HG03457 (cell line): ENCODE data around the gene HSDL1.
"Not testable (repeated sequence)": the region's sequence is repeated elsewhere in the genome, so short reads cannot be mapped to it uniquely, and the experiment has no call there.

Experiments used
- ATAC-seq: cut with Tn5 transposase; IDR thresholded peaks from one replicate; pipeline ENCODE4 v1.9.1; 2021; ENCODE audit warnings: moderate number of reproducible peaks; ENCODE audit not compliant: unreplicated experiment

The HSDL1 gene

DNA sequence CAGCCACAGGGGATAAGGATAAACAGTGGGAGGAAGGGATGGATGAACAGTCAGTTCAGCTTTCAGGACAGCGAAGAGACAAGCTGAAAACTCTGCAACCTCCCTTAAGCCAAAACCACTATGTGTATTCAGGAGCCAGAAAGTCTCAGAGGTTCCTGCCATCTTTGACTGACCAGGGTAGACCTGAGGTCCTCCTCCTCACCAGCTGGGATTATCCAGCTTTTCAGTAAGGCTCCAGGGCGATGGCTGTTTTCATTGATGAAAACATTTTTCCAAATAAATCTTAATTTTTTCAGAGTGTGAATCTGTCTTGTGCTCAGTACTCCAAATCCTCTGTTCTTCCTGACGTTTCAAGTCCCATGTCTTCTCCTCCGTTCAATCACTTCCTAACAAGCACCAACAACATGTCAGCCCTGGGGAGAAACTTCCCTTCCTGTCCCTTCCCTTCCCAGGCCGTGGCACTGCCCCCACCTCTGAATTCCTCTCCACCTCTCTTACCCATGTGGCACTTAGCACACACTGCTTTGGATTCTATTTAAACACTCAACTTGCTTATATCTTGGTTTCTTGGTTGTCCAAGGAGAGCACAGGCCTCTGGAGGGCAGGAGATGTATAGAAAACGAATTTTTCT is 5.2 kb downstream of the HSDL1 start:
- no peak for ATAC-seq

DNA sequence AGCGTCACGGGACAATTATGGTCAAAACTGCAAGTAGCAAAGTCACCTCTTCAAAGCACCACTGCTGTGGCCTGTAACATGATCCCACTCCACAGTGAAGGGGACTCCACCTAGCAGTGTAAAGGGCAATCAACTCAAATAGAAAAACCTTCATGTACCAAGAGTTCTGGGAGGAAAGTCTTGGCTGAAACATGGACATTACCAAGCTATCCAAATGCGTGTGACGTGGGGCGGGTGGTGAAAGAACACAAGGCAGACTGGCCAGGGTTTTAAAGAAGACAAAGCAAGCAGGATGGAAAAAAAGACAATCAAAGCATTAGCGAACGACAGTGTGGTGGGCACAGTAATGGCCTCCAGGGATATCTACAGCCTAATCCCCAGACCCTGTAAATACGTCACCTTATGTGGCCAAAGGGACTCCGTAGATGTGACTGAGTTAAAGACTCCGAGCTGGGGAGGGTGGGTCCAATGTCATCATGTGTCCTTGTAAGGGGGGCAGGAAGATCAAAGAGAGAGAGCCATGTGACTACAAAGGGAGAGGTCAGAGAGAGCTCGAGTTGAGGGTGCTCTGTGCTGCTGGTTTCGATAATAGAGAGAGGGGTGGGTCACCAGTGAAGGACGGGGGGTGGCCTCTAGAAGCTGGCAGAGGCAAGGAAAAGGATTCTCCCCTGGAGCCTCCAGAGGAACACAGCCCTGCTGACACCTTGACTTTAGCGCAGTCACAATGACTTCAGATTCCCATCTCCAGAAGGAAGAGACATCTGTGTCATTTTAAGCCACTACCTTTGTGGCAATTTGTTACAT is 6.0 kb downstream of the HSDL1 start:
- no peak for ATAC-seq

DNA sequence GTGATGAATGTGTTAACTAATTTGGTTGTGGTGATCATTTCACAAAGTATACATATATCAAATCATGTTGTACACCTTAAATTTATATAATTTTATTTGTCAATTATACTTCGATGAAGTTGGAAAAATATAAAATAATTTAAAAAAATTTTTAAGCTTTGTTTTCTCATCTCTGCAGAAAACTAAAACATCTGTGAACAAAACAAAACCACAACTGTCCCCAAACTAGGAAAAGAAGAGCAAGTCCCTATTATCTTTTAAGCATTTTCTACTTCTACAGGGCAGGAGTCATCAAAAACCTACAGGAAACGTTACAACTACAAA is 6.5 kb downstream of the HSDL1 start:
- ATAC-seq = no peak

DNA sequence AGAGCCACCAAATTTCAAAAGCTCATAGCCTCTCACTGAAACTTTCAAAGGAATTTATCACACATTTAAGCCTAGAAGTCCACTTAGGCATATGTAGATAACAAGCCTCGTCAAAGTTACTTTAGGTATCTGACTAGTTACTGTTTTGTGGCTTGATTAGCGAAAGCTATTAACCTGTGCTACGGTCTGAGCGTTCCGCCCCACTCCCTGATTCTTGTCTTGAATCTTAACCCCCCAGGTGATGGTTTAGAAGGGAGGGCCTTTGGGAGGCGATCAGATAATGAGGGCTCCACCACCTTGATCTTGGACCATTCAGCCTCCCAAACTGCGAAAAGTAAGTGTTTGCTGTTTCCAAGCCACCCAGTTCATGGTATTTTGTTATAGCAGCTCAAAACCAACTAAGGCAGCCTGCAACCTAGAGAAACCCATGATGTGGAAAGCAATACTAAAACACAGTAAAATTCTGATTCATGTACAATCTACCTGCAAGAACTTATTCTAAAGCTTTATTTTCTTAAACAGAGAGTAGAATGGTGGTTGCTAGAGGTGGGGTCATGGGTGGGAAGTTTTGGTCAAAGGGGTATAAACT is 7.1 kb downstream of the HSDL1 start:
- ATAC-seq = no peak

DNA sequence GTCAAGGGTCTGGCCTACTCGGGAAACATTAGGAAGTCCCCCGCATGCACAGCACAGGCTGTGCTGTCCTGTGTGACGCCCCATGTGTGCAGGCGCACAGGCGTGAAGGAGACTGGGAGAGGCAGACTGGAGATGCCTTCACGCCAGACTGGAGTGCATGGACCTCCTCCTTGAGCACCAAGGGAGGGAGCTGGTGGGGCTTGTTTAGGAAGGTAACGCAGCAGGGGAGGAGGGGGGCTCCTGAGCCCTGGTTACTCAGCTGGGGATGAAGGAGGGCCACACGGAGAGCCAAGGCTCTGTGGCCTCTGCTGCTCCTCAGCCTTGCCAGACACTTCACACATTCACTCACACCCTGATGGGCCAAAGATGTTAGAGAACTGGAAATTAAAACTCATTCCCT is 7.7 kb downstream of the HSDL1 start:
- no peak for ATAC-seq

GRCh38 chr16:84136331-84137125 is 8.4 kb downstream of the HSDL1 start:
- ATAC-seq = no peak

DNA sequence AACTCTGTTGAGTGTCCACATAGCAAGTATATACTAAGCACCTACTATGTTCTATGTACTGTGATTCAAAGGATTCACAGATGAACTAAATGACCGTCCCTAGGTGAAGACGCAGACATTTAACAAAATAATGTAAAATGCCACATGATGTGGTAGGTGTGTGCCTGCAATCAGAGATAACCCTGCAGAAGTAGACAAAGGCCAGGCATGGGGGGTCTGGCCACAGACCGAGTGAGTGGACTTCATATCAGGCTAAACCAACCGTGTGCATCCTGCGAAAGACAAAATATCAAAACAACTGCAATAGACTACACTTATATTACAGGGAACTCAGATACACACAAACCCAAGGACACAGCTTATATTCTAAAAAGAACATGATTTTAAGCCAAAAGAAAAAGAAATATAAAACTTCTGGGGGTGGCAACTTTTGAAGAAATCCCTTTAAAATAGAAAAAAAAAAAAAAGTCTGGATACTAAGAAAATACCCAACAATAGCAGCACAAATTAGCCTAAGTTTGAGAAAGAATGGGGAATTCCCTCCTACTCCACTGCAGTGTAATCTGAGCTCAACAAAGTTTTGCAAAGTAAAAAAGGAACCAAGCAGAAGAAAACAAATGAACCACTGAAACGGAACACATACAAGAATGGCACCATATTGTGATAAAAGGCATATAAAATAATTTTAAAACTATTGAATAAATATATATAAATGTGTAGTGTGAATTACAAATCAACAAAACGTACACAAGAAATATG is 12.3 kb downstream of the HSDL1 start:
- no peak for ATAC-seq

GRCh38 chr16:84131117-84131516 is 13.9 kb downstream of the HSDL1 start:
- no peak for ATAC-seq

DNA sequence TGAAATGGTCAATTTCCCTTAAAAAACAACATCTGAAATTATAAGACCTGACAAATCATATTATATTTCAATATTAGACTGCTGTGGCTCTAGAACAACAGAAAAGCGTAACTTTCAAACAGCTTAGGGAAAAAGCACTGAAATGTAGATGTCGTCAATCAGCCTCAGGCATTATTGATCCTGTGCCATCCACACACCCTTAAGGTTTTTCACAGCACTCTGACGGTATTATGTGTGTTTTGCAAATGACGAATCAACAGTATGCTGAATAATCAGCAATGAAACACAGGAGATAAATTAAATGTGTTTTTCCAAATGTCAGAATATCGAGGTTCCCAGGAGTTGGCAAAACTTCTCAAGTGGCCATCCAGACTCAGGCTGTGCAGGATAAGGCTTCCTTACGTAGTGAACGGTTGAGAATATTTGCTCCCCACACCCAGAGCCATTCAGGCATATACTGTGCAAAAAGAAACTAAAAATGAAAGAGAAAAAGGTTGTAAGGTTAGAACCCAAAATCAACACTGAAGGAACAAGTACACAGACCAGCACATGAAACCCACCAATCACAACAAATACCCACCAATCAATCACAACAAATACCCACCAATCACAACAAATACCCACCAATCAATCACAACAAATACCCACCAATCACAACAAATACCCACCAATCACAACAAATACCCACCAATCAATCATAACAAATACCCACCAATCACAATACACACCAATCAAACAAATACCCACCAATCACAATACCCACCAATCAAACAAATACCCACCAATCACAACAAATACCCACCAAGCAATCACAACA is 20.5 kb downstream of the HSDL1 start:
- ATAC-seq = no peak

- ATAC-seq = no peak
Observed at GRCh38 chr16:84121007-84121406, 24.0 kb downstream of the HSDL1 start.

- ATAC-seq = no peak
Observed at GRCh38 chr16:84120023-84120422, 25.0 kb downstream of the HSDL1 start.

GRCh38 chr16:84119368-84119767 is 25.6 kb downstream of the HSDL1 start:
- no peak for ATAC-seq

GRCh38 chr16:84118315-84118714 is 26.7 kb downstream of the HSDL1 start:
- not testable (repeated sequence) for ATAC-seq

- ATAC-seq = no peak
Observed at GRCh38 chr16:84117494-84117843, 27.5 kb downstream of the HSDL1 start.

GRCh38 chr16:84116720-84117493 is 28.1 kb downstream of the HSDL1 start, which contains the start of gene MBTPS1:
Gene MBTPS1 (minus strand): TSS chr16:84116942. CDS start chr16:84101783, 15,159 bp downstream.
- ATAC-seq = peak; percentile 75

DNA sequence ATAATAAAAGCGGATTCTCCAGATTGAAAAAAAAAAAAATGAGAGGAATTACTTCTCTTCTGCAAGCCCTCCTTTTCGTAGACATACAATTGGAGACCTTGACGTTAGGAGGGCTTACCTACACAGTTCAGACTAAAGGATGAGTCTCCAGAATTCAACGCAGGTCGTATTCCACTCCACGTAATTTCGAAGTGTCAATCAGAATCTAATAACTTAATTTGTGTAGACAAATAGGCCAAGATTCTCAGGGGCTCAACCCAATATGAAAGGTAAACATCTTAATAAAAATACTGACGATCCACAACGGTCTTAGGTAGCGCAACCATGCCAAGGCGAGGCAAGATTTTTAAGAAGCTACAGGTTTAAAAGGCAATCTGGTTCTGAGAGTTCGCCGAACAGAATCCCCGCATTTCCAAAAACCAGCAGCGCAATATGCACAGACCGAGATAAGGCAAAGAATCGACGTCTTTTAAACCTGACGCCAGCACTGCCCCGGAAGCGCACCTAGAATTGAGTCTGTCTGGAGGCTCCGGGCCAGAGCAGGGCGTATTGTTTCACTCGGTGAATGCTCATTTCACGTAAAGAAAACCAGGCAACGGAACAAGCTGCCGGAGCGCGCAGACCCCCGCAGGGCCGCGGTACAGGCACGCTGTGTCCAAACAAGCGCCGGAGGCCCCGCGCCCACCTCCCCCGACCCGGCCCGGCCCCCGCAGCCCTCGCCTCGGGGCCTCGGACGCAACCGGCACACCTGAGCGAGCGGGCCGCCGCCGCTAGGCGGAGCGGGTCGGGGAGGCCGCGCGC is 28.9 kb downstream of the HSDL1 start:
- ATAC-seq = peak; percentile 28

DNA sequence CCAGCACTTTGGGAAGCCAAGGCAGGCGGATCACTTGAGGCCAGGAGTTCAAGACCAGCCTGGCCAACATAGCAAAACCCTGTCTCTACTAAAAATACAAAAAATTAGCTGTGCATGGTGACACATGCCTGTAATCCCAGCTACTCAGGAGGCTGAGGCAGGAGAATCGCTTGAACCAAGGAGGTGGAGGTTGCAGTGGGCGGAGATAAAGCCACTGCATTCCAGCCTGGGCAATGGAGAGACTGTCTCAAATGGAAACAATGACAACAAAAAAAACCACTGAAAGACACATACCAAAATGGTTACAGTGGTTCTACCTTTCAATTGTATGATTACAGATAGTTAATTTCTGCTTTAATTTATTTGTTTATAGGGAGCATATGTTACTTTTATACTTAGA is 33.0 kb downstream of the HSDL1 start:
- not testable (repeated sequence) for ATAC-seq

GRCh38 chr16:84111525-84111924 is 33.5 kb downstream of the HSDL1 start:
- no peak for ATAC-seq
